HCT116 (cell line): ENCODE results near the gene ESF1. TPM values are rescaled to one million over a fixed set of nuclear protein-coding genes. Genes with fewer than 3 reads are reported as not detected.

Source experiments
- ATAC-seq: fragments of 200-7000 bp; cut with Tn5 transposase; 2 replicates; pipeline ENCODE4 v1.9.1; 2020; ENCODE audit warnings: mild to moderate bottlenecking, moderate library complexity
- BruUV-seq: library from RNA; stranded (reverse); fragments of 400-500 nt; replicated peaks from 2 replicates; lab custom pipeline; 2021; lab: Mats Ljungman, UMichigan
- CTCF ChIA-PET: fragments of 300-600 bp; sonication (Branson Sonifier 250); formaldehyde crosslinking; loops from one replicate; lab custom pipeline; 2021; ENCODE audit warnings: antibody characterized with exemption; lab: Charles Lee
- POLR2A ChIA-PET: fragments of 300-600, 350-600 bp; sonication (Branson Sonifier 250); formaldehyde crosslinking; loops from one replicate; lab custom pipeline; 2021; ENCODE audit warnings: antibody characterized with exemption; lab: Charles Lee
- RAD21 ChIA-PET, 2 experiments: fragments of 300-600 bp; sonication (Branson Sonifier 250); formaldehyde crosslinking; loops; one replicate each; lab custom pipeline; 2023; ENCODE audit warnings: low total read pairs in 2 of 2; ENCODE audit not compliant: uncharacterized antibody in 2 of 2, unreplicated experiment in 2 of 2, low non-redundant PET in 1 of 2; lab: Charles Lee
- DNase-seq: peaks from one replicate; pipeline ENCODE4 v3.0.0-alpha.2; 2010; ENCODE audit warnings: low read depth, low spot score
- H2AFZ ChIP-seq: fragments of 200-600 bp; shearing (Covaris generic), sonication (generic); 2 replicates; pipeline ENCODE4 v1.6.1; 2017; ENCODE audit warnings: low read depth, mixed run types, mixed read lengths, antibody characterized with exemption, low read length; ENCODE audit not compliant: poor library complexity, severe bottlenecking
- H3K27ac ChIP-seq: 2 replicates; pipeline ENCODE4 v1.5.1; 2012; ENCODE audit warnings: low read depth, low read length
- H3K27me3 ChIP-seq: fragments of 200-600 bp; sonication (generic); 2 replicates; pipeline ENCODE4 v1.6.1; 2016; ENCODE audit warnings: mixed run types, low read length, mixed read lengths; ENCODE audit not compliant: insufficient read depth
- H3K36me3 ChIP-seq, 2 experiments: fragments of 200-500 bp in 1 of 2; fragments of 200-600 bp in 1 of 2; sonication (Bioruptor generic) in 1 of 2; sonication (generic) in 1 of 2; 2 replicates each; pipeline versions ENCODE4 v1.5.1 to v1.6.1; 2014 to 2016; ENCODE audit warnings: low read length in 2 of 2, inconsistent platforms in 1 of 2, mixed read lengths in 1 of 2, mixed run types in 1 of 2; ENCODE audit not compliant: insufficient read depth in 2 of 2, control insufficient read depth in 1 of 2
- H3K4me1 ChIP-seq, 2 experiments: fragments of 200-600 bp in 1 of 2; sonication (generic) in 1 of 2; 2 replicates each; pipeline versions ENCODE4 v1.5.1 to v1.6.1; 2012 to 2017; ENCODE audit warnings: low read length in 2 of 2, inconsistent platforms in 1 of 2, mild to moderate bottlenecking in 1 of 2, mixed read lengths in 1 of 2, mixed run types in 1 of 2, moderate library complexity in 1 of 2; ENCODE audit not compliant: insufficient read depth in 2 of 2, control insufficient read depth in 1 of 2
- H3K4me2 ChIP-seq: fragments of 200-600 bp; sonication (generic); 2 replicates; pipeline ENCODE4 v1.6.1; 2017; ENCODE audit warnings: mixed run types, low read length, mixed read lengths
- H3K4me3 ChIP-seq, 2 experiments: fragments of 200-600 bp in 1 of 2; sonication (generic) in 1 of 2; replicated peaks in 1 of 2; 2 replicates each; pipeline ENCODE4 v1.5.1; 2011 to 2016; ENCODE audit warnings: low read length in 2 of 2, control low read depth in 1 of 2, low read depth in 1 of 2, mild to moderate bottlenecking in 1 of 2, mixed read lengths in 1 of 2, mixed run types in 1 of 2
- H3K79me2 ChIP-seq: fragments of 200-600 bp; sonication (generic); 2 replicates; pipeline ENCODE4 v1.6.1; 2017; ENCODE audit warnings: mild to moderate bottlenecking, mixed run types, low read length, moderate library complexity, mixed read lengths; ENCODE audit not compliant: insufficient read depth
- H3K9ac ChIP-seq: fragments of 200-600 bp; sonication (generic); 2 replicates; pipeline ENCODE4 v1.6.1; 2016; ENCODE audit warnings: low read length, mixed read lengths
- H3K9me2 ChIP-seq: fragments of 200-600 bp; sonication (generic), shearing (Covaris generic); 2 replicates; pipeline ENCODE4 v1.6.1; 2017; ENCODE audit warnings: mixed run types, mild to moderate bottlenecking, moderate library complexity; ENCODE audit not compliant: insufficient read depth
- H3K9me3 ChIP-seq, 2 experiments: fragments of 200-500 bp in 1 of 2; fragments of 200-600 bp in 1 of 2; sonication (Bioruptor generic) in 1 of 2; sonication (generic) in 1 of 2; 2 replicates each; pipeline ENCODE4 v1.6.1; 2014 to 2017; ENCODE audit warnings: low read length in 2 of 2, mixed read lengths in 2 of 2, inconsistent platforms in 1 of 2, low read depth in 1 of 2, mild to moderate bottlenecking in 1 of 2, mixed run types in 1 of 2, moderate library complexity in 1 of 2; ENCODE audit not compliant: control insufficient read depth in 1 of 2, insufficient read depth in 1 of 2
- H4K20me1 ChIP-seq: fragments of 200-600 bp; sonication (generic), shearing (Covaris generic); 2 replicates; pipeline ENCODE4 v1.6.1; 2017; ENCODE audit warnings: mixed run types, mild to moderate bottlenecking, moderate library complexity; ENCODE audit not compliant: insufficient read depth
- CBX3 ChIP-seq: IDR thresholded peaks from 2 replicates; pipeline ENCODE4 v1.6.1; 2012; ENCODE audit warnings: low read depth
- EGR1 ChIP-seq: IDR thresholded peaks from 2 replicates; pipeline ENCODE4 v1.6.1; 2012; ENCODE audit warnings: low read depth
- ELF1 ChIP-seq: IDR thresholded peaks from 2 replicates; pipeline ENCODE4 v1.6.1; 2012; ENCODE audit warnings: low read depth, borderline replicate concordance
- EZH2 ChIP-seq: fragments of 200-600 bp; sonication (generic); IDR thresholded peaks from 2 replicates; pipeline ENCODE4 v1.6.1; 2017; ENCODE audit warnings: antibody characterized with exemption, mixed run types
- POLR2AphosphoS5 ChIP-seq: IDR thresholded peaks from 2 replicates; pipeline ENCODE4 v1.6.1; 2011; ENCODE audit warnings: mild to moderate bottlenecking, low read depth, low read length, moderate library complexity
- RAD21 ChIP-seq: IDR thresholded peaks from 2 replicates; pipeline ENCODE4 v1.6.1; 2012; ENCODE audit warnings: low read depth, mild to moderate bottlenecking
- REST ChIP-seq: IDR thresholded peaks from 2 replicates; pipeline ENCODE4 v1.6.1; 2012; ENCODE audit warnings: low read depth
- SIN3A ChIP-seq: IDR thresholded peaks from 2 replicates; pipeline ENCODE4 v1.6.1; 2012; ENCODE audit warnings: low read depth
- SP1 ChIP-seq: IDR thresholded peaks from 2 replicates; pipeline ENCODE4 v1.6.1; 2012; ENCODE audit warnings: low read depth
- SRF ChIP-seq: IDR thresholded peaks from 2 replicates; pipeline ENCODE4 v1.6.1; 2012; ENCODE audit warnings: low read depth
- TCF7L2 ChIP-seq: IDR thresholded peaks from 2 replicates; pipeline ENCODE4 v1.7.0; 2011; ENCODE audit warnings: borderline replicate concordance, inconsistent platforms; ENCODE audit not compliant: insufficient read depth, insufficient read length; ENCODE audit errors: extremely low read depth
- ZFX ChIP-seq: fragments of 450-650 bp; IDR thresholded peaks from 2 replicates; pipeline ENCODE4 v1.6.1; 2017
- ZNF274 ChIP-seq: fragments of 200-500 bp; sonication (Bioruptor generic); IDR thresholded peaks from 2 replicates; pipeline ENCODE4 v1.6.1; 2014; ENCODE audit warnings: mild to moderate bottlenecking, low read depth, low read length, inconsistent platforms
- intact Hi-C: fragments of 100-400 bp; cut with micrococcal nuclease; formaldehyde crosslinking; loops from 2 replicates; pipeline ENCODE4 v1.10.0; 2022
- total RNA-seq: library from RNA; stranded (reverse); gene quantifications from one replicate; pipeline ENCODE4 v1.2.1, GENCODE V29; 2021; ENCODE audit not compliant: unreplicated experiment
- TF ChIP-seq, protein P1 (sequence below): IDR thresholded peaks from 2 replicates; pipeline ENCODE4 v1.6.1; 2011; ENCODE audit warnings: mild to moderate bottlenecking, low read length, moderate library complexity; ENCODE audit not compliant: insufficient replicate concordance; ENCODE audit errors: extremely low read depth
- TF ChIP-seq, protein P2 (sequence below), 3 experiments: fragments of 200-600 bp in 1 of 3; sonication (generic) in 1 of 3; IDR thresholded peaks in 2 of 3; conservative IDR thresholded peaks in 1 of 3; 2 replicates each; pipeline ENCODE4 v1.5.1; 2012 to 2017; ENCODE audit warnings: low read depth in 2 of 3, low read length in 2 of 3, antibody characterized with exemption in 1 of 3, borderline replicate concordance in 1 of 3, control low read depth in 1 of 3, mild to moderate bottlenecking in 1 of 3, mixed read lengths in 1 of 3, mixed run types in 1 of 3, moderate library complexity in 1 of 3; ENCODE audit not compliant: insufficient read depth in 1 of 3
- TF ChIP-seq, protein P3 (sequence below): IDR thresholded peaks from 2 replicates; pipeline ENCODE4 v1.6.1; 2012
- TF ChIP-seq, protein P4 (sequence below): IDR thresholded peaks from 2 replicates; pipeline ENCODE4 v1.6.1; 2012

The ESF1 gene
- total RNA-seq, 1 experiment from 2014 or later = 25.4 TPM

GRCh38 chr20:13736436-13737191 lies 48.1 kb downstream of the ESF1 start:
- RAD21 ChIA-PET = no interaction called here
- BruUV-seq = no TSS peak
- H3K79me2 ChIP-seq = peaks cover 42% of the 10 kb centered on the region; the same call in 1 of the 2 replicates
- no peaks in the 10 kb centered on the region for H3K27me3 ChIP-seq
- H3K36me3 ChIP-seq = peaks cover 10 to 32% of the 10 kb centered on the region in 2 experiments; a peak in 3 of 4 replicates
- H3K9me2 ChIP-seq = no peaks in the 10 kb centered on the region
- no peak overlapping the region for H2AFZ ChIP-seq
- H3K9ac ChIP-seq = no peak overlapping the region
- no peaks in the 10 kb centered on the region for H4K20me1 ChIP-seq
- CTCF ChIA-PET = no interaction called here
- POLR2A ChIA-PET = no interaction called here
- H3K4me2 ChIP-seq = no peak overlapping the region
- peaks cover 0 to under 1% of the 10 kb centered on the region in 2 experiments; a peak in 1 of 4 replicates for H3K4me1 ChIP-seq
- intact Hi-C loops = no loop called here
- no peak for TF ChIP-seq POLR2AphosphoS5
- TF ChIP-seq, protein P1, sequence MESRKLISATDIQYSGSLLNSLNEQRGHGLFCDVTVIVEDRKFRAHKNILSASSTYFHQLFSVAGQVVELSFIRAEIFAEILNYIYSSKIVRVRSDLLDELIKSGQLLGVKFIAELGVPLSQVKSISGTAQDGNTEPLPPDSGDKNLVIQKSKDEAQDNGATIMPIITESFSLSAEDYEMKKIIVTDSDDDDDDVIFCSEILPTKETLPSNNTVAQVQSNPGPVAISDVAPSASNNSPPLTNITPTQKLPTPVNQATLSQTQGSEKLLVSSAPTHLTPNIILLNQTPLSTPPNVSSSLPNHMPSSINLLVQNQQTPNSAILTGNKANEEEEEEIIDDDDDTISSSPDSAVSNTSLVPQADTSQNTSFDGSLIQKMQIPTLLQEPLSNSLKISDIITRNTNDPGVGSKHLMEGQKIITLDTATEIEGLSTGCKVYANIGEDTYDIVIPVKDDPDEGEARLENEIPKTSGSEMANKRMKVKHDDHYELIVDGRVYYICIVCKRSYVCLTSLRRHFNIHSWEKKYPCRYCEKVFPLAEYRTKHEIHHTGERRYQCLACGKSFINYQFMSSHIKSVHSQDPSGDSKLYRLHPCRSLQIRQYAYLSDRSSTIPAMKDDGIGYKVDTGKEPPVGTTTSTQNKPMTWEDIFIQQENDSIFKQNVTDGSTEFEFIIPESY = no peak
- no peak for TF ChIP-seq SIN3A
- TF ChIP-seq ELF1 = no peak
- TF ChIP-seq, protein P2, sequence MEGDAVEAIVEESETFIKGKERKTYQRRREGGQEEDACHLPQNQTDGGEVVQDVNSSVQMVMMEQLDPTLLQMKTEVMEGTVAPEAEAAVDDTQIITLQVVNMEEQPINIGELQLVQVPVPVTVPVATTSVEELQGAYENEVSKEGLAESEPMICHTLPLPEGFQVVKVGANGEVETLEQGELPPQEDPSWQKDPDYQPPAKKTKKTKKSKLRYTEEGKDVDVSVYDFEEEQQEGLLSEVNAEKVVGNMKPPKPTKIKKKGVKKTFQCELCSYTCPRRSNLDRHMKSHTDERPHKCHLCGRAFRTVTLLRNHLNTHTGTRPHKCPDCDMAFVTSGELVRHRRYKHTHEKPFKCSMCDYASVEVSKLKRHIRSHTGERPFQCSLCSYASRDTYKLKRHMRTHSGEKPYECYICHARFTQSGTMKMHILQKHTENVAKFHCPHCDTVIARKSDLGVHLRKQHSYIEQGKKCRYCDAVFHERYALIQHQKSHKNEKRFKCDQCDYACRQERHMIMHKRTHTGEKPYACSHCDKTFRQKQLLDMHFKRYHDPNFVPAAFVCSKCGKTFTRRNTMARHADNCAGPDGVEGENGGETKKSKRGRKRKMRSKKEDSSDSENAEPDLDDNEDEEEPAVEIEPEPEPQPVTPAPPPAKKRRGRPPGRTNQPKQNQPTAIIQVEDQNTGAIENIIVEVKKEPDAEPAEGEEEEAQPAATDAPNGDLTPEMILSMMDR (IDR thresholded peaks at IDR 0.05 in 2 of 3, conservative IDR thresholded peaks at IDR 0.05 in 1 of 3; ENCODE audit: borderline replicate concordance in 1 of 3, insufficient read depth in 1 of 3, low read depth in 2 of 3, low read length in 2 of 3) = no peak
- no peak for TF ChIP-seq ZFX
- TF ChIP-seq REST = no peak
- TF ChIP-seq, protein P3, sequence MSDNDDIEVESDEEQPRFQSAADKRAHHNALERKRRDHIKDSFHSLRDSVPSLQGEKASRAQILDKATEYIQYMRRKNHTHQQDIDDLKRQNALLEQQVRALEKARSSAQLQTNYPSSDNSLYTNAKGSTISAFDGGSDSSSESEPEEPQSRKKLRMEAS = no peak
- TF ChIP-seq EZH2 = no peak
- no peak for TF ChIP-seq CBX3
- no peak for TF ChIP-seq RAD21
- no peak for TF ChIP-seq SRF
- TF ChIP-seq, protein P4, sequence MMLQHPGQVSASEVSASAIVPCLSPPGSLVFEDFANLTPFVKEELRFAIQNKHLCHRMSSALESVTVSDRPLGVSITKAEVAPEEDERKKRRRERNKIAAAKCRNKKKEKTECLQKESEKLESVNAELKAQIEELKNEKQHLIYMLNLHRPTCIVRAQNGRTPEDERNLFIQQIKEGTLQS = no peak
- no peak for TF ChIP-seq SP1
- no peak for TF ChIP-seq EGR1
- TF ChIP-seq ZNF274 = no peak
- TF ChIP-seq TCF7L2 = no peak
- DNase-seq (no peak), ATAC-seq (no peak)
- H3K4me3 ChIP-seq = no peak overlapping the region
- no peaks in the 10 kb centered on the region for H3K9me3 ChIP-seq
- H3K27ac ChIP-seq = no peak overlapping the region
